Measurements from ENCODE around the gene CELA1.

The CELA1 gene

DNA sequence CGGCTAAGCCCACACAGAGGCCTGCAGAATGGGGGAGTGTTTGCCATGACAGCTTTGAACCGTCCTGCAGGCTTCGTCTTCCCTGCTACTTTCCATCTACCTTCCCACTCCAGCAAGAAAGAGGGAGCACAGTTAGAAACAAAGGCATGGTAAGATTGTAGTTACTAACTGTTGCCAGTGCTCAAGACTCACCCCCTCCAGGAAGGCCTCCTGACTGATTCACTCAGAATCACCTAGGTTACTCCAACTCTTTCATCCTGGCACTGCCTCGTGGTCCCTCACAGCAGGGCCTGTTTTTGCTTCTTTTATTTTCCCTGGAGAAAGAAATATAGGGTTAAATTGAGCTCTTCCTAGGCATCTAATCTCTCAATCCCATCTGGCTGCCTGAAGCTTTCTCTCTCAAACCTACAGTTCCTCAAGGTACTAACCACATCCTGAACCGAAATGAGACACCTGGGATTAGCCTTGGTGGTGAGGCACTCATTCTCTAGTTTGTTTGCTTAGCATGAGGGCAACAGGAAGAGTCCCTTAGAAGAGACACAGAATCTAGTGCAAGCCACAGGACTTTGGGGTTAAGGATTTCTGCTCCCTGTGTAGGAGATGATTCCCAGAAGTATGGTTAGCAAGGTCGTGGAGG lies 36.9 kb upstream of the CELA1 start:
- H3K4me3 ChIP-seq (ENCODE audit: low read depth, low read length), result no peak overlapping the region
- no peak for DNase-seq (ENCODE audit: low read depth)
- no peak for TF ChIP-seq CTCF (IDR thresholded peaks at IDR 0.05; ENCODE audit: low read depth, low read length, missing control alignments)

DNA sequence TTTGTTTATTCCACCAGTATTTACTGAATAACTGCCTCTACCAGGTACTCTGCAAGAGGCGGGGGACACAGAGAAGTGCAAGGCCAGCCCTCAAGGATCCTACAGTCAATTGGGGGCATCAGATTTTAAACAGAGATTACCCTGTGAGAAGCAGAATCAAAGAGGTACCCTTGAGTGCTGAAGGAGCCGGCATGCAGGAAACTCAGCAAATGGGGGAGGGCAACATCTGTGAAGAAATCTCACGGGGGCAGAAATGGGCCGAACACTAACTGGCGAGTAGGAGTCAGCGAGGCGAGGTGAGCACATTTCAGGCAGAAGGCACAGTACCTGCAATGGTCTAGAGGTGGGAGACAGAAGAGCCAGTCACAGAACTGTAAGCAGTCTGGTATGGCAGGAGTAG lies 35.7 kb upstream of the CELA1 start:
- H3K4me3 ChIP-seq (ENCODE audit: low read depth, low read length), result no peak overlapping the region
- no peak for TF ChIP-seq CTCF (IDR thresholded peaks at IDR 0.05; ENCODE audit: low read depth, low read length, missing control alignments)
- DNase-seq (ENCODE audit: low read depth), result no peak

DNA sequence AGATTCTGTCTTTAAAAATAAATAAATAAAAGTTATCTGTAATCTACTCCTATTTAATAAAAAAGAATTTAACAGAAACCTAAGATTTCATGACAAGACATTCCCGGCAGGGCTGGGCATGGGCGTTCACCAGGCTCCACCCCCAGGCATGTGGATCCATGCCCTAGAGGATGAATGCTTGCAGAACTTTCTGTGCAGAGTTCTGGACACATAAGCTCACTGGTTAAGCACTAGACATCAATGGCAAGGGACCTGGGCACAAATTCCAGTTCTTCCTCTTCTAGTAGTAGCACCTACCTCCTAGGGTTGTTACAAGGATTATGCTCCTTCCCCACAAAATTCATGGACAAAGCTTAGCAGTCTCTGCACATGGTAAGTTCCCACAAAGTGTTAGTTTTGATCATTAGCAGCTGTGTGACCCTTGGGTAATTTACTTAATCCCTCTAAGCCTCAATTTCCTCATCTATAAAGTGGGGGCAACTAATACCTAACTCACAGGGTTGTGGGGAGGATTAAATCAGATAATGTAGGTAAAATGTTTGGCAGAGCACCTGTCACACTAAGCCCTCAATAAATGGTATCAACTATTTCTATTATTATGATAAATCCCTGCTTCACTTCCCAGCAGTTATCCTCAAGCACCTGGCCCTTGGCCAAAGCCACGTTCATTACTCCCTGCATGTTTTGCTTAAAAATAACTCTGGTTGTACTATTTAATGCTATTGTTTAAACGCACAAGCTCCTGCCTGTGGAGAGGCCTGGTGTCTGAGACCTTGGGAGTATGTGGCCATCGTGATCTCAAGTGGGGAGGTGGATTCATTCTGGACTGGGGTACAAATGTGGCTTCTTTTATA lies 35.0 kb upstream of the CELA1 start:
- H3K4me3 ChIP-seq (ENCODE audit: low read depth, low read length), result no peak overlapping the region
- no peak for TF ChIP-seq CTCF (IDR thresholded peaks at IDR 0.05; ENCODE audit: low read depth, low read length, missing control alignments)
- DNase-seq (ENCODE audit: low read depth), result no peak

GRCh38 chr12:51379571-51379970 lies 33.1 kb upstream of the CELA1 start:
- no peak for TF ChIP-seq CTCF (IDR thresholded peaks at IDR 0.05; ENCODE audit: low read depth, low read length, missing control alignments)
- no peak for DNase-seq (ENCODE audit: low read depth)
- no peak overlapping the region for H3K4me3 ChIP-seq (ENCODE audit: low read depth, low read length)

DNA sequence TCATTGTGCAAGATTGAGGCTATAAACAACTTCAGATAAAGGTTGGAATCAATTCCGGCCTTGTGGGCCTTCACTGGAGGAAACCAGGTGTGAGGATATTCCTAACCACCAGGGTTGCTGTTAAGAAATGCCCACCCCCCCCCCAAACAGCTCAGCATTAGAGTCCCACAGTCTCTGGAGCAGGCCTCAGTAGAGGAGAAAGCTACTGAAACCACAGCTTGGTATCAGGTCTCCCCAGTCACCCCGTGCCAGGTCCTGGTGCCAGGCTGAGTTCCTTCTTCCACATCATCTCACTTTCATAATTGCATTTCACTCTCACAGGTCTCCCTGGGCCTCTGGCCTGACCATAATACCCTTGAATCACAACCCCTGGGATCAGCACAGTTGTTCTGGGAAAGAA lies 32.3 kb upstream of the CELA1 start:
- no peak for TF ChIP-seq CTCF (IDR thresholded peaks at IDR 0.05; ENCODE audit: low read depth, low read length, missing control alignments)
- DNase-seq (ENCODE audit: low read depth), result no peak

GRCh38 chr12:51377099-51377984 lies 30.9 kb upstream of the CELA1 start:
- peak; percentile 3 for TF ChIP-seq CTCF (IDR thresholded peaks at IDR 0.05; ENCODE audit: low read depth, low read length, missing control alignments)
- H3K4me3 ChIP-seq (ENCODE audit: low read depth, low read length), result no peak overlapping the region

More for the DNA sequence above, 32.3 kb upstream of the CELA1 start:
- no peak overlapping the region for H3K4me3 ChIP-seq (ENCODE audit: low read depth, low read length)

More at GRCh38 chr12:51377099-51377984, 30.9 kb upstream of the CELA1 start:
- no peak for DNase-seq (ENCODE audit: low read depth)
